ENCODE results near the gene ZNF100.
"Not testable (repeated sequence)": the region's sequence is repeated elsewhere in the genome, so short reads cannot be mapped to it uniquely, and the experiment has no call there.

DNA sequence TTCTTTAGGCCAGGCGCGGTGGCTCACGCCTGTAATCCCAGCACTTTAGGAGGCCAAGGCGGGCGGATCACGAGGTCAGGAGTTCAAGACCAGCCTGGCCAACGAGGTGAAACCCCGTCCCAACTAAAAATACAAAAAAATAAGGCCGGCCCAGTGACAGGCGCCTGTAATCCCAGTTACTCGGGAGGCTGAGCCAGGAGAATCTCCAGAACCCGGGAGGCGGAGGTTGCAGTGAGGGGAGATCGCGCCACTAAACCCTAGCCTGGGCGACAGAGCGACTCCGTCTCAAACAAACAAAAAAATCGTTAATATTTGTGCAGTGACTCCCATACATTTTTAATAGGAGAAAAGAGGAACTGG, 694 bp downstream of the ZNF100 start:
- not testable (repeated sequence) for TF ChIP-seq POLR2A (IDR thresholded peaks at IDR 0.05; ENCODE audit: low read length); GATA1 (IDR thresholded peaks at IDR 0.05; ENCODE audit: low read depth, low read length)
